ENCODE data around the gene ZKSCAN1.
"Not testable (repeated sequence)": the region's sequence is repeated elsewhere in the genome, so short reads cannot be mapped to it uniquely, and the experiment has no call there.

ZKSCAN1 gene

DNA sequence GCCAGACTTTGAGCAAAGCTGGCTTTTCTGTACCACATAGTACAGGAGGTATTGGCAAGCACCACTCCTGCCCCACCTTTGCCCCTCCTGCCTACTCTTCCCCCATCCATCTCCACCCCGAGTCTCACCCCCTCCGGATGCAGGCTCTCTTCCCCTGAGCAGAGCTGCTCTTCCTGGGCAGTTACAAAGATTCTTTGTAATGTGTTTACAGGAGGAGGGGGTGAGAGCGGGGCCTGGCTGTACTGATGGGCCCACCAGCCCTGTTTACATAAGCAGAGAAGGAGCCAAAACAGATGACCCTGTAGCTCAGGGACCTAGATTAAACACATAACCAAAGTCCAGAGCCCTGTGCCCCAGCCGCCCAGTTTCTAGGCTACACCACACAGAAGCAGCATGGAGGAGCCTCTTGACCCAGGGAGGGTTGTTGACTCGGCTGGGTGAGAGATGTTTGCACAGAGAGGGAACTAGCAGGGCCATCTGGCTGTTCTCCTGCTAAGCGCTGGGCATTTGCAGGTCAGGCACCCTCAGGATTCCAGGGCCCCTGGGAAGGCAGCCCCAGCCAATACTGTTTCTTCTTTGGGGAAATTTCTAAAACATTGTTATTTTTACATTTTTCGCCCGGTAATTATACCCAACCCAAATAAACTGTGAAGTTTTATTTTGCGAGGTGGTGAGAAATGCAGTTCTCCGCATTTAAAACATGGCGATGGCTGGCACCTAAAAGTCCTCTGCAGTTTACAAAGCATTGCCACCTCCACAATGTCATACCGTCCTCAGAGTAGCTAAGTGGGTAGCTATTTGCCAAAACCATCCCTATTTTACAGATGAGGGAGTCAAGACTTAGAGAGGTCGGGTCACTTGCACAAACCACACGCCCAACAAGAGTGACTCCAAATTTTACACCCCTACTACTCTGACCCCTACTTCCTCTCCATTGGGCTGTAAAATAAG, 11.4 kb upstream of the ZKSCAN1 start:
- DNase-seq, result no peak

DNA sequence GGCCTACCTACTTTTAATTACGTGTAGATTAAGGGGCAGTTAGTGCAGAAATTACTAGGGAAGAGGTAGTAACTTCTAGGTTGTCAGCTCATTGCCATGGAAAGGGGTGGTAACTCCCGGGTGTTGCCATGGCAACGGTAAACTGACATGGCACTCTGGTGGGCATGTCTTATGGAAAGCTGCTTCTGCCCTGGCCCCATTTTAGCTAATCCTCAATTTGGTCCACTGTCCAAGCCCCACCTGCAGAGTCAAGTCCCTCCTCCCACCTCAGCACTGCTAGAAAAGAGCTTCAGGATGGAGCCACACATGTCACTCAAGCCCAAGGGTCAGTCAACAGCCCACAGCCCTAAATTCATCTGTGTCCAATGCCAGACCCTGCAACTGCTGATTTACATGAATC, 7.5 kb upstream of the ZKSCAN1 start:
- DNase-seq, result no peak

DNA sequence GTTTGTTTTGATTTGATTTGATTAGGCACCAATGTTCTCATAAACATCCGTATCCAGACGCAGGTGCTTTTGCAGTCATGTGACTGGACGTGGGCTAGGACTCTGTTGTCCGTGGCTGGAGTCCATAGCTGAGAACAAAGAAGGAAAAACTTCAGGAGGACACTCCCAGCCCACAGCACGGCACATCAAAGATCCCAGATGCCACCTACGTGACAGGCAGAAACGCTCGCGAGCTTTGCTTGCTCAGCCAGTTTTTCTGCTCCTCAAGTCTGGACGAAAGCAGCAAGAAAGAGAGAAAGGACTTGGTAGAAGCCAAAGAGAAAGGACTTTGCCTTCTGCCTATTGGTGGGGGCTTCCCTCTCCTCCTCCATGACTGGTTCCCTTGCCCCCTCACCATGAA, 6.9 kb upstream of the ZKSCAN1 start:
- no peak for DNase-seq

DNA sequence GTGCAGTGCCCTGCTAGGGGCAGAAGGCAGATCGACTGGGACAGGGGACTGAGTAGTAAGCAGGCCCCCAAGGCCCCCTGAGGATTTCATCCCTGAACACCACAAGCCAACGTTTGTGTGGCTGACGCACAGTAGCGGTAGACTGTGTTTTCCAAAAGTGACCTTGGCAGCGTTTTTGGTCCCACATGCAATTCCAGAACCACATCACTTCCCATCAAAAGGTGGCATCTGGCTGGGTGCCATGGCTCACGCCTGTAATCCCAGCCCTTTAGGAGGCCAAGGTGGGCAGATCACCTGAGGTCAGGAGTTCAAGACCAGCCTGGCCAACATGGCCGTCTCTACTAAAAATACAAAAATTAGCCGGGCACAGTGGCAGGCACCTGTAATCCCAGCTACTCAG, 5.4 kb upstream of the ZKSCAN1 start:
- not testable (repeated sequence) for DNase-seq

DNA sequence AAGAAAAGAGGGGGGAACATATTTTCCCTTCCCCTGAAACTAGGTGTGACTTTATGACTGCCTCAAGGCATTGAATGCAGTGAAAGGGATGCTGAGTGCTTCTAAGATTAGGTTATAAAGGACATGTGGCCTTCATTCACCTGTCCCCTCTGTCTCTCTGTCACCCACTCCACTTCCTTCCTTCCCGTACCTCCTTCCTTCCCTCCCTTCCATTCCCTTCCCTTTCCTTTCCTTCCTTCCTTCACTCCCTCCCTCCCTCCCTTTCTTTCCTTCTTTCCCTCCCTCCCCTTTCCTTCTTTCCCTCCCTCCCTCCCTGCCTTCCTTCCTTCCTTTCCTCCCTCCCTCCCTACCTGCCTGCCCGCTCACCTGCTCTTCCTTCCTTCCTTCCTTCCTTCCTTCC, 4.5 kb upstream of the ZKSCAN1 start:
- no peak for DNase-seq

DNA sequence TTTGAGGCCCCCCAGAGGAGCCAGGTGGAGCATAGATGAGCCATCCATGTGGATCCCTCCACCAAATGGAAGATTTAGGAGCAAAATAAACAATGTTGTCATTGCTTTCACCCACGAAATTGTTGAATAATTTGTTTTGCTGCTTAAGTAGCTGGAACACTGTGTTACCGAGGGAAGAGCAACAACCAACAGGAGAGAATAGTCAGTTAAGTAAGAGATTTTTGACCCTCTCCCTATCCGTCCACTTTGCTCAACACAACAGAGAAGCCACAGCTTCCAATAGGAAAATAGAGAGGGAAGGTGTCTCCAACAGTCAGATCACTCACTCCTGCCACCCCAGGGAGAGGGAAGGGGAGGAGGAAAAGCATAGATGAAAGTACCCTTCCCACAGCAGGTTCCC, 3.9 kb upstream of the ZKSCAN1 start:
- no peak for DNase-seq

DNA sequence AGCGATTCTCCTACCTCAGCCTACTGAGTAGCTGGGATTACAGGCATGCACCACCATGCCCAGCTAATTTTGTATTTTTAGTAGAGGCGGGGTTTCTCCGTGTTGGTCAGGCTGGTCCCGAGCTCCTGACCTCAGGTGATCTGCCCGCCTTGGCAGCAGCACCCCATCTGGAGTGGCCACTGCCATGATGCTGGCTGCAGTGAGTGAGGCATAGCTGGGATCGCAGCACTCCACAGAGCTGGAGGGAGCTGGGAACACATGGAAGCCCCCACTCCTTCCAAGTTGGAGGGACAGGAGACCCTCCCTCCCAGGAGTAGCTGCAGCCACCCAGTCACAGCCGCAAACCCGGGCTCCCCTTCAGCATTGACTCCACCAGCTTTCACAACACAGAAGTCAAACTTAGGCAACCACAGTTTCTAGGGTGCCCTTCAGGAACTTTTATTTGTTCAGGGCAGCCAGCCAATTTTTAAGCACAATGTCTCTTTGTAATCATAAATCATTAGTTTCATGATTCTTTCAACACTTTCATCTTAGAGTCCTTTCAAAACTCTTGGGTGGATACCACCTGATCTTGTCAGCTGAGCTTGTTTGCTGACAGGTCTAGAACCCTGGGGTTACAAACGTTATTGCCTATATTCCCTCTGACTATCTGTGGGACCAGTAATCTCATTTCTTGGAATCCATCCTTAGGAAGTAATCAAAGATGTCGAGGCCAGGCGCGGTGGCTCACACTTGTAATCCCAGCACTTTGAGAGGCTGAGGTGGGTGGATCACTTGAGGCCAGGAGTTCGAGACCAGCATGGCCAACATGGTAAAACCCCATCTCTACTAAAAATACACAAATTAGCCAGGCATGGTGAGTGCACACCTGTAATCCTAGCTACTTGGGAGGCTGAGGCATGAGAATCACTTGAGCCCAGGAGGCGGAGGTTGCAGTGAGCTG, 2.7 kb upstream of the ZKSCAN1 start:
- not testable (repeated sequence) for DNase-seq

DNA sequence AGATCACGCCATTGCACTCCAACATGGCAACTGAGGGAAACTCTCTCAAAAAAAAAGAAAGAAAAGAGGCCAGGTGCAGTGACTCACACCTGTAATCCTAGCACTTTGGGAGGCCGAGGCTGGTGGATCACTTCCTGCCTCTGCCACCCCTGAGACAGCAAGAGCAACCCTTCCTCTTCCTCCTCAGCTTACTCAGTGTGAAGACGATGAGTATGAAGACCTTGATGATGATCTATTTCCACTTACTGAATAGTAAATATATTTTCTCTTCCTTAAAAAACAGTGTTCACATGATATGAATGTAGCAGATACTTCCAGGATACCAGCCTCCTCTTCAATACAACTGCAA, 2.1 kb upstream of the ZKSCAN1 start:
- peak; percentile 21 to 35 for DNase-seq

DNA sequence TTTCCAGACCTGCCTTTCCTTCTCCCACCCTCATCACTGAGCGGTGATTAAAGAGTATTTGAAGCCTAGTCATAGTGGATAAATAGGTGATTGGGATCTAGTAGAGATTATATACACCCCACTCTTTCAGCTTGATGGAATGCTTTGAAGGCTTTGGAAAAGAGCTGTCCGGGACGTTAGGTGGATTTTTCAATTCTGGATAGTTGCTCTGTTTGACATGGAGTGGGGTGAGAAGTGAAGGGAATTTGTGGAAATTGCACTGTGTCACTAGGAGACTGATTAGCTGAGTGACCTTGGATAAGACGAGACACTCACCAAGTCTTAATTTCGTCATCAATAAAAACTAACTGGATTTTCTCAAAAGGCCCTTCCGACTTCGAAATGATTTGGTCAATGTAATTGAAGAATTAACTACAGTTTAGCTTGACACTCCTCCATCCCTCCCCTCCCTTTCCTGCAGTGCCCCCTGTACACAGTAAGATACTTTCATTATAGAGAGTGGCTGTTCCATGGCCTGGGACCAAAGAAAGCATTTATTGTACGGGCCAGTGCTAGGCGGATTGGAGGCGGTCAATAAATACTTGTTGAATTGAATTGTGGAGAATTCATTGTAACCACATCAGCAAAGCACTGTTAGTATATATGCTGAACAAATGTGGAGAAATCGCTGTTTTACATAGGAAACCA, 962 bp downstream of the ZKSCAN1 start:
- DNase-seq, result no peak

DNA sequence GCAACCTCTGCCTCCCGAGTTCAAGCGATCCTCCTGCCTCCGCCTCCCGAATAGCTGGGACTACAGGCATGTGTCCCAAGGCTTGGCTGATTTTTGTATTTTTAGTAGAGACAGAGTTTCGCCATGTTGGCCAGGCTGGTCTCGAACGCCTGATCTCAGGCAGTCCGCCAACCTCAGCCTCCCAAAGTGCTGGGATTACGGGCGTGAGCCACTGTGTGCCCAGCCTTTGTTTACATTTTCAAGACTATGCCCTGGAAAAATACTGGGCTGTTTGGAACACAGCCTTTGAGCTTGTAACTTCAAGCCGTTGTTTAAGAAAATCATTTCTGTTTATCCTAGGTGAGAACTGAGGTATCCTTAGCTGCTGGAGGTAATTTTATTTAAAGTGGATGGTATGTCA, 1.9 kb downstream of the ZKSCAN1 start:
- DNase-seq, result no peak

DNA sequence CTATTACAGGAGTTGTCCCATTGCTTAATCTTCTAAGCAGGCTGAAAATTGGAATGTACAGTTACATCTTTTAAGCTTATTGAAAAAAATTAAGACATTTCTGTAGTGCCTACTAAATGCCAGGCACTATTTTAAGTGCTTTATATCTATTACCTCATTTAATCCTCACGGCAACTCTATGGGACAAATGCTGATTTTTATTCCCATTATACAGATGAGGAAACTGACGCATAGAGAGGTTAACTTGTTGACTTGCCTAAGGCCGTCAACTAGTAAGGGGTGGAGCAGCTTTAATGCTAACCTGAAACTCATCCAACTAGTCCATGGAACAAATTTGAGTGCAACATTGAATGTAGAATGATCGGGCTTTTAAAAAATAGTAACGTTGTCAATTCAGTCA, 2.5 kb downstream of the ZKSCAN1 start:
- no peak for DNase-seq

DNA sequence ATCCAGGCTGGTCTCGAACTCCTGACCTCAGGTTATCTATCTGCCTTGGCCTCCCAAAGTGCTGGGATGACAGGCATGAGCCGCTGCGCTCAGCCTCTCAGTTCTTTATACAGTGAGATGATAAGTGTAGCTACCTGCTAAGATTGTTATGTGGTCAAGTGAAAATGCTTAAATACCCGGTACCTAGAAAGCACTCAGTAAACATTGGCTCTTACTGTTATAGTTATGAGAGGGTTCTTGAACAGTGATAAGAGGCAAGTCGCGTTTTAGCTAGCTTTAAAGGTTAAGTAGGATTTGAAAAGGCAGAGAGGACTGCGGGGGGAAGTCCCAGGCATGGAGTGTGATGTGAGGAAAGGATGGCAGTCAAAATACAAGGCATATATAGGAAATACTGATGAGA, 4.5 kb downstream of the ZKSCAN1 start:
- no peak for DNase-seq

DNA sequence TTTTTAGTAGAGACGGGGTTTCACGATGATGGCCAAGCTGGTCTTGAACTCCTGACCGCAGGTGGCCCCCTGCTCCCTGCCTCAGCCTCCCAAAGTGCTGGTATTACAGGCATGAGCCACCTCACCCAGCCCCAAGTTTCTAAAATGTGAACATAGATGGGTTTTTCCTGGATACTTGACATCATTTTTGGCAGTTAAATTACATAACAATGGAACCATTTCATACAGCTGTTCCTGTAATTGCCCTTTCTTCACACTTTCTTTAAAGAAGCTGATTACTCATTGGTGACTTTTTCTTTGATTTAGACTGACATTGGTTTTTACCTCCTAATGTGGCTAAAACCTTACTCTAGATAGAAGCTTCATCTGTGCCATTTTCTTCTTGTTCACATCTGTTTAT, 5.9 kb downstream of the ZKSCAN1 start:
- DNase-seq, result no peak

DNA sequence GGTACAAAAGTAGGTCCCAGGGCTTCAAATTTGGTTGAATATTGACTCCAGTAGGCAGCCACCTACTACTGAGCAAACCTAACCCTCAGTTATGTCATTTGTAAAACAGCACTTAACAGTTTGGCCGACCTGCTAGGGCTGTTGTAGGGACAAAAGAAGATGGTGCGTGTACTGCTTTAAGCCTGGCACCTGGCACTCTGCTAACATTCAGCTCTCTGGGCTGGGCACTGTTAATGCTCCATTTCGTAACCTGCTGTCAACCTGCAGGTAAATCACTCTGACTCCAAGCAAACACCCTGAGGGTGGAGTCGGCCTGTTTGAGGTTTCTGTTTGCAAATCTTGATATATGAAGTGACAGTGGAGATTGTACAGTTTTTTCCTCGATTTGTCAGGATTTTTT, 7.2 kb downstream of the ZKSCAN1 start:
- no peak for DNase-seq

DNA sequence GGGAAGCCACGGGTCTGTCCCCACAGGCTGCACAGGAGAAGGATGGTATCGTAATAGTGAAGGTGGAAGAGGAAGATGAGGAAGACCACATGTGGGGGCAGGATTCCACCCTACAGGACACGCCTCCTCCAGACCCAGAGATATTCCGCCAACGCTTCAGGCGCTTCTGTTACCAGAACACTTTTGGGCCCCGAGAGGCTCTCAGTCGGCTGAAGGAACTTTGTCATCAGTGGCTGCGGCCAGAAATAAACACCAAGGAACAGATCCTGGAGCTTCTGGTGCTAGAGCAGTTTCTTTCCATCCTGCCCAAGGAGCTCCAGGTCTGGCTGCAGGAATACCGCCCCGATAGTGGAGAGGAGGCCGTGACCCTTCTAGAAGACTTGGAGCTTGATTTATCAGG, 8.1 kb downstream of the ZKSCAN1 start:
- no peak for DNase-seq

DNA sequence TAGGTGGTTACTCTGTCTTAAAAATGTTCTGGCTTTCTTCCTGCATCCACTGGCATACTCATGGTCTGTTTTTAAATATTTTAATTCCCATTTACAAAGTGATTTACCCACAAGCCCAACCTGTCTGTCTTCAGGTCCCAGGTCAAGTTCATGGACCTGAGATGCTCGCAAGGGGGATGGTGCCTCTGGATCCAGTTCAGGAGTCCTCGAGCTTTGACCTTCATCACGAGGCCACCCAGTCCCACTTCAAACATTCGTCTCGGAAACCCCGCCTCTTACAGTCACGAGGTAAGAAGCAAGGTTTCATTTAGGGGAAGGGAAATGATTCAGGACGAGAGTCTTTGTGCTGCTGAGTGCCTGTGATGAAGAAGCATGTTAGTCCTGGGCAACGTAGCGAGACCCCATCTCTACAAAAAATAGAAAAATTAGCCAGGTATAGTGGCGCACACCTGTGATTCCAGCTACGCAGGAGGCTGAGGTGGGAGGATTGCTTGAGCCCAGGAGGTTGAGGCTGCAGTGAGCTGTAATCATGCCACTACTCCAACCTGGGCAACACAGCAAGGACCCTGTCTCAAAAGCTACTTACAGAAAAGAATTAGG, 8.7 kb downstream of the ZKSCAN1 start:
- no peak for DNase-seq

DNA sequence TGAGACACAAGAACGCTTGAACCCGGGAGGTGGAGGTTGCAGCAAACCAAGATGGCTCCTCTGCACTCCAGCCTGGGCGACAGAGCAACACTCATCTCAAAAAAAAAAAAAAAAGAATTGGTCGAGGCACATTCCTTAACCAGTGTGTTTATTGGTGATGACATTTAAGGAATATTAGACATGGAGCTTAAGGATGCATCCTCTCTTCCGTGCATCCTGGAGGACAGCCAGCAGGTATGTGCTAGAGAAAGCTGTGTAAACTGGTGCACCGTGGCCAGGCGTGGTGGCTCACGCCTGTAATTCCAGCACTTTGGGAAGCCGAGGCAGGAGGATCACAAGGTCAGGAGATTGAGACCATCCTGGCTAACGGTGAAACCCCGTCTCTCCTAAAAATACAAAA, 11.8 kb downstream of the ZKSCAN1 start:
- DNase-seq, result no peak

DNA sequence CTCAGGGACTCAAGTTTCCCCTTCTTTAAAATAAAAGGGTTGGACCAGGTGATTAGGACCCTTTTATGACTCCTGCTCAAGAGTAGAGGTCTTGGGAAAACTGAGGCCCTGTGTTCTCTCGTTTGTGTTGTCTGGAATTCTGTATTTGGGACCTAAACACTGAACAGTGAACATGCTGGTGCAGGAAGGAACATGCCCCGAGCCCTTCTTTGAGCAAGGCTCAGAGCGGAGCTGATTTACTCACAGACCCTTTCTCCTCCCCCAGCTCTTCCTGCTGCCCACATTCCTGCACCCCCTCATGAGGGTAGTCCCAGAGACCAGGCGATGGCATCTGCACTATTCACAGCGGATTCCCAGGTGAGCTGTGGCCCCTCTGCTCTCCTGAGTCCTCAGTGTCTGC, 14.2 kb downstream of the ZKSCAN1 start:
- no peak for DNase-seq

DNA sequence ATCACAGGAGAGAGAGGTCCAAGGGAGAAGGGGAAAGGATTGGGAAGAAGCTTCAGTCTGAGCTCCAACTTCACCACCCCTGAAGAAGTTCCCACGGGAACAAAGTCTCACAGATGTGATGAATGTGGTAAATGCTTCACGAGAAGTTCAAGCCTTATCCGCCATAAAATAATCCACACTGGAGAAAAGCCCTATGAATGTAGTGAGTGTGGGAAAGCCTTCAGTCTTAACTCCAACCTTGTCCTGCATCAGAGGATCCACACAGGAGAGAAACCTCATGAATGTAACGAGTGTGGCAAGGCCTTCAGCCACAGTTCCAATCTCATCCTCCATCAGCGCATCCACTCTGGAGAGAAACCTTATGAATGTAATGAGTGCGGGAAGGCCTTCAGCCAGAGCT, 18.1 kb downstream of the ZKSCAN1 start:
- no peak for DNase-seq

DNA sequence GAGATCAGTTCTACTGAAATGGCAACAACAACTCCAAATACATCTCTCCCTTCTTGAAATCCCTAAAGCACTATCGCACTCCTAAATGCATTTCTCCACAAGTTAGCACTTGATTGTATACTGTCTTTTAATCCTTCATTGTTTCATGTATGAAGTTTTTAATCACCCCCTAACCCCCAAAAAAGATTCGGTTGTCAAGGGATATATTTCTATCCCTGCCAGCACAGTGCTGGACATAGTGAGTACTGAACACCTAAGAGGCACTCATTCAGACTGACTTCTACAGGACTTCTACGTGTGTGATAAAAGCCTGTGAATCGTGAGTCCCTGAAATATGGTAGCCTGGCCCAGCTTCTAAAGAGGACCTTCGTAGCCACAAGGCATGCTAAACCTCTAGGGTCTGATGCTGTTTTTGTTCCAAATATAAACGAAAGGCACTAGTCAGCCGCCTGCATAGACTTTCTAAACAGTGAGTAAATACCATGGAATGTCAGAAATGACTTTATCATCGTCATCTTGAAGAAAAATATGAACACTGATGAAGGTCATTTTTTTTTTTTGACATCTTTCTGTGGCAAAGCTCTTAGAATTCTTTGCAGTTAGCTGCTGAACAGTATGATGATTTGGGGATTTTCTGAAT, 19.6 kb downstream of the ZKSCAN1 start:
- DNase-seq, result no peak

DNA sequence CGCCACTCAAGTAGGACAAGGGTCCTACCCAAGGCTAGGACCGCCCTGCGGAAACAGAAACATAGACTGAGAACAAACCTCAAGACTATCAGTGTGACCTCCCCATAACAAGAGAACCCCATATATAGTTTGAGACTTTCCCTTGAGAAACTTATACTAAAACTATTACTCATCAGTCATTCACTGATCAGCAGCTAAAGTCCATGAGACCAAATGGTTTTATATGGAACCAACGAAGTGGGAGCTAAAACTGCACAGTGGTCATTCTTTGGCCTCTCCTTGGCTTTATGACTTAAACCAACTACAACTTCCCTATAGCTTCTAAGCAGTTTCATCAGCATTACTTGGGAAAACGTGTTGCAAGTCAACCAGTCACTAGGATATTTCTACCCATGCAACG, 20.5 kb downstream of the ZKSCAN1 start:
- DNase-seq, result no peak

DNA sequence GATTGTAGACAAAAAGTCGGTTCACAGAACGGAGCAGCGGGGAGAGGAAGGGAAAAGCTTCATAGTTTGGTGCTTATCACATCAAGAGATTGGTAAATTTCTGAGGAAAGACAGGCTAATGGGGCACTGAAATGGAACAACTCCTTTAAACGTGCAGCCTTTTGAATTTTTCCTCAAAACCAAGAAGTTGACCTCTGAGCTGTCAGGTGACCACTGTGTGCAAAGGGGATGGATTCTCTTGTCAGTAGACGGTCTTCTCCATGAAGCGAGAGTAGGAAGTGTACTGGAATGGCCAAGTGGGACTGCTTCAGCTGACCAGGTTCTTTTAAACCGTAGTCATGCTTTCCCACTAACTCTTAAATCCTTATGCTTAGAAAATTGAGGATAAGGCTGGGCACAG, 22.9 kb downstream of the ZKSCAN1 start:
- DNase-seq, result no peak
